CD4-positive, alpha-beta T cell (primary cell): ENCODE results near the gene ANKRD60. TPM values are rescaled to one million over a fixed set of nuclear protein-coding genes. Genes with fewer than 3 reads are reported as not detected.

Source experiments
- ATAC-seq: fragments of 200-7000 bp; cut with Tn5 transposase; one replicate; pipeline ENCODE4 v1.10.0; 2022; ENCODE audit warnings: mild to moderate bottlenecking; ENCODE audit not compliant: poor library complexity
- CTCF ChIA-PET: fragments of 350-600 bp; sonication (Branson Sonifier 250); formaldehyde crosslinking; loops from one replicate; lab custom pipeline; 2021; ENCODE audit warnings: antibody characterized with exemption, inconsistent platforms; lab: Charles Lee
- POLR2A ChIA-PET: fragments of 350-600 bp; sonication (Branson Sonifier 250); formaldehyde crosslinking; loops from one replicate; lab custom pipeline; 2021; ENCODE audit warnings: antibody characterized with exemption, inconsistent platforms; lab: Charles Lee
- DNase-seq, 14 experiments: peaks; one replicate each; pipeline ENCODE4 v3.0.0-alpha.2; 2013 to 2020; ENCODE audit warnings: mixed read lengths in 2 of 14
- H3K27ac ChIP-seq, 2 donors: one replicate each; pipeline versions ENCODE4 v1.5.1 to v1.7.0; 2013; ENCODE audit warnings: low read length in 2 of 2, low read depth in 1 of 2, mild to moderate bottlenecking in 1 of 2
- H3K27me3 ChIP-seq, 2 experiments: 1 replicate in 1 of 2; 2 replicates in 1 of 2; pipeline versions ENCODE4 v1.6.1 to v1.7.0; 2013; ENCODE audit warnings: low read length in 2 of 2, control low read depth in 1 of 2, mild to moderate bottlenecking in 1 of 2, moderate library complexity in 1 of 2; ENCODE audit not compliant: insufficient read depth in 2 of 2, control insufficient read depth in 1 of 2
- H3K36me3 ChIP-seq: one replicate; pipeline ENCODE4 v1.6.1; 2013; ENCODE audit warnings: low read length, control low read depth; ENCODE audit not compliant: insufficient read depth
- H3K4me1 ChIP-seq: one replicate; pipeline ENCODE4 v1.6.1; 2013; ENCODE audit warnings: low read length, control low read depth; ENCODE audit not compliant: insufficient read depth
- H3K4me3 ChIP-seq: one replicate; pipeline ENCODE4 v1.5.1; 2013; ENCODE audit warnings: mild to moderate bottlenecking, low read length, moderate library complexity
- H3K9me3 ChIP-seq, 2 experiments: 1 replicate in 1 of 2; 2 replicates in 1 of 2; pipeline versions ENCODE4 v1.6.1 to v1.7.0; 2013; ENCODE audit warnings: low read length in 2 of 2, mild to moderate bottlenecking in 2 of 2, control low read depth in 1 of 2, moderate library complexity in 1 of 2; ENCODE audit not compliant: control insufficient read depth in 1 of 2, insufficient read depth in 1 of 2
- H3K27ac Mint-ChIP-seq: one replicate; pipeline ENCODE4 v1.8.0; 2020; ENCODE audit warnings: mixed read lengths
- H3K27me3 Mint-ChIP-seq: one replicate; pipeline ENCODE4 v1.8.0; 2021; ENCODE audit warnings: mixed read lengths
- H3K36me3 Mint-ChIP-seq: one replicate; pipeline ENCODE4 v1.8.0; 2021; ENCODE audit warnings: low read depth, mixed read lengths
- H3K4me1 Mint-ChIP-seq: one replicate; pipeline ENCODE4 v1.8.0; 2021; ENCODE audit warnings: low read depth, mixed read lengths
- H3K4me3 Mint-ChIP-seq: one replicate; pipeline ENCODE4 v1.8.0; 2020; ENCODE audit warnings: mild to moderate bottlenecking, mixed read lengths
- H3K9me3 Mint-ChIP-seq: one replicate; pipeline ENCODE4 v1.8.0; 2020; ENCODE audit warnings: mixed read lengths
- CTCF ChIP-seq: fragments of 200-600 bp; IDR thresholded peaks from one replicate; pipeline ENCODE4 v1.8.0; 2022; ENCODE audit warnings: antibody characterized with exemption, mild to moderate bottlenecking
- intact Hi-C, 2 experiments: fragments of 100-400 bp; cut with DNase I in 1 of 2; cut with micrococcal nuclease in 1 of 2; formaldehyde crosslinking; loops; one replicate each; pipeline versions ENCODE4 v1.15.1 to v1.9.0; 2023 to 2025; cut with DNase I, micrococcal nuclease
- total RNA-seq, 174 experiments: library from RNA in 2 of 174; stranded (reverse) in 2 of 174; gene quantifications; one replicate each; pipeline ENCODE4 v1.2.3 and lab custom pipeline; 2021 to 2026

Gene ANKRD60
- total RNA-seq, 2 experiments from 2014 or later, result not detected

GRCh38 chr20:58212636-58213035 lies 15.8 kb downstream of the ANKRD60 start:
- Histone ChIP-seq H3K4me1 (peaks cover 9% of the 10 kb centered on the region), H3K4me3 (no peak overlapping the region), H3K27me3 (peaks cover 0 to 9% of the 10 kb centered on the region in 2 experiments), H3K36me3 (no peaks in the 10 kb centered on the region), H3K27ac (no peak overlapping the region), H3K9me3 (no peaks in the 10 kb centered on the region)
- no peak for TF ChIP-seq CTCF
- no peak for DNase-seq
- Mint-ChIP-seq H3K27me3 (peaks cover 18% of the 10 kb centered on the region), H3K9me3 (no peaks in the 10 kb centered on the region), H3K27ac (no peak overlapping the region), H3K4me3 (no peak overlapping the region), H3K4me1 (no peaks in the 10 kb centered on the region), H3K36me3 (no peaks in the 10 kb centered on the region)
- CTCF ChIA-PET, result no interaction called here
- POLR2A ChIA-PET, result no interaction called here
- intact Hi-C loops, result no loop called here
- ATAC-seq, result no peak

- H3K36me3 Mint-ChIP-seq, result no peaks in the 10 kb centered on the region
- TF ChIP-seq CTCF, result no peak
- ChIA-PET POLR2A (no interaction called here), CTCF (interaction anchor here (0.6 kb wide), 1 partner anchor 1802 kb away, joined by 3 read pairs; no protein-coding TSS in a partner anchor)
- Histone ChIP-seq H3K9me3 (no peaks in the 10 kb centered on the region), H3K27ac (no peak overlapping the region), H3K4me1 (peaks cover 9% of the 10 kb centered on the region), H3K4me3 (no peak overlapping the region), H3K27me3 (peaks cover 0 to 9% of the 10 kb centered on the region in 2 experiments), H3K36me3 (no peaks in the 10 kb centered on the region)
- intact Hi-C loops, result no loop called here
- ATAC-seq, result no peak
- DNase-seq, result no peak
- peaks cover 4% of the 10 kb centered on the region for H3K27me3 Mint-ChIP-seq
- H3K4me3 Mint-ChIP-seq, result no peak overlapping the region
- no peaks in the 10 kb centered on the region for H3K9me3 Mint-ChIP-seq
- no peaks in the 10 kb centered on the region for H3K4me1 Mint-ChIP-seq
- H3K27ac Mint-ChIP-seq, result no peak overlapping the region
Measured at GRCh38 chr20:58210398-58210747, 18.1 kb downstream of the ANKRD60 start.

- no peaks in the 10 kb centered on the region for H3K4me1 Mint-ChIP-seq
- Histone ChIP-seq H3K9me3 (peaks cover 0 to 3% of the 10 kb centered on the region in 2 experiments), H3K27ac (no peak overlapping the region), H3K36me3 (no peaks in the 10 kb centered on the region), H3K27me3 (peaks cover 0 to 9% of the 10 kb centered on the region in 2 experiments), H3K4me3 (no peak overlapping the region), H3K4me1 (peaks cover 9% of the 10 kb centered on the region)
- peak overlapping the region; percentile 51 for H3K27ac Mint-ChIP-seq
- DNase-seq (peak; percentile 72 to 93 (median 86)), ATAC-seq (peak; percentile 80)
- ChIA-PET POLR2A (no interaction called here), CTCF (interaction anchor here (0.6 to 0.8 kb wide), 2 partner anchors 609 to 1802 kb away, joined by 3 read pairs; no protein-coding TSS in a partner anchor)
- TF ChIP-seq CTCF, result peak; percentile 100
- H3K36me3 Mint-ChIP-seq, result no peaks in the 10 kb centered on the region
- H3K4me3 Mint-ChIP-seq, result no peak overlapping the region
- intact Hi-C loops, result loop anchor here (1.0 to 10.0 kb wide), 10 partner anchors 17 to 1659 kb away; no protein-coding TSS in a partner anchor
- peaks cover 4% of the 10 kb centered on the region for H3K27me3 Mint-ChIP-seq
- no peaks in the 10 kb centered on the region for H3K9me3 Mint-ChIP-seq
Measured at GRCh38 chr20:58209652-58210397, 18.6 kb downstream of the ANKRD60 start.
